Measurements from ENCODE around the gene RPS29. TPM values are rescaled to one million over a fixed set of nuclear protein-coding genes. Genes with fewer than 3 reads are reported as not detected.
"Not testable (repeated sequence)": the region's sequence is repeated elsewhere in the genome, so short reads cannot be mapped to it uniquely, and the experiment has no call there.

Gene RPS29
- total RNA-seq, 1 donor from 2014 or later = 1,860 TPM

DNA sequence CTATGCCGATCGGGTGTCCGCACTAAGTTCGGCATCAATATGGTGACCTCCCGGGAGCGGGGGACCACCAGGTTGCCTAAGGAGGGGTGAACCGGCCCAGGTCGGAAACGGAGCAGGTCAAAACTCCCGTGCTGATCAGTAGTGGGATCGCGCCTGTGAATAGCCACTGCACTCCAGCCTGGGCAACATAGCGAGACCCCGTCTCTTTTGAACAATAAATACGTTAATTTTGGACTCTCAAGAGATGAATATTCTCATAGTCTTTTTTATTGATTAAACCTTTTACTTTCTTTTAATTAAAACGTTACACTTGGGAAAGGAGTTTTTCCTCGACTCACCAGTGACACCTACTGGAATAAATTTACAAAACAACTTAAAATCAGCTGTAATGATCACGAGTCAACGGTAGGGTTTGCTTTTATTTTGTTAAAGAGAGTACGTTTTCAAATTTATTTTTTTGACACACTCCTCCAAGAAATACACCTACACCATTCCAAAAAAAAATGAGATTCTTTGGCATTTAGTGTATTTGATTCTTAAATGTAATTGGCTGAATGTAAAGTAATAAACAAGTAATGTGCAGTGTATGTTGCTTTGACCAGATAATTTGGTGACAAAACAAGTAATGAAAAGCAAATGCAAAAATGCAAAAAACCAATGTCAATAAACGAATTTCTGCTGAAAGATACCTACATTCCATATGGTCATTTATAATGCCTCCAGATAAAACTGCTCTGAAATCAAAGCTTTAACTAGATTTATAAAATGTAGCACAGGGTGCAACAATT lies 687 bp upstream of the RPS29 start:
- DNase-seq (ENCODE audit: low spot score) = no peak
- H3K9me3 Mint-ChIP-seq = no peaks in the 10 kb centered on the region
- H3K4me3 Mint-ChIP-seq = peak overlapping the region; percentile 93
- peaks cover 44% of the 10 kb centered on the region for H3K36me3 Mint-ChIP-seq (ENCODE audit: low read depth)
- H3K27ac Mint-ChIP-seq = peak overlapping the region; percentile 99
- H3K27me3 Mint-ChIP-seq (ENCODE audit: insufficient read depth) = peaks cover 3% of the 10 kb centered on the region
- peaks cover 37% of the 10 kb centered on the region for H3K4me1 Mint-ChIP-seq (ENCODE audit: low read depth)
- intact Hi-C loops (cut with micrococcal nuclease) = loop anchor here (1.0 to 10.0 kb wide), 11 partner anchors 11 to 1248 kb away; partner anchors contain the start of genes DMAC2L, L2HGDH, LRR1 and MGAT2

DNA sequence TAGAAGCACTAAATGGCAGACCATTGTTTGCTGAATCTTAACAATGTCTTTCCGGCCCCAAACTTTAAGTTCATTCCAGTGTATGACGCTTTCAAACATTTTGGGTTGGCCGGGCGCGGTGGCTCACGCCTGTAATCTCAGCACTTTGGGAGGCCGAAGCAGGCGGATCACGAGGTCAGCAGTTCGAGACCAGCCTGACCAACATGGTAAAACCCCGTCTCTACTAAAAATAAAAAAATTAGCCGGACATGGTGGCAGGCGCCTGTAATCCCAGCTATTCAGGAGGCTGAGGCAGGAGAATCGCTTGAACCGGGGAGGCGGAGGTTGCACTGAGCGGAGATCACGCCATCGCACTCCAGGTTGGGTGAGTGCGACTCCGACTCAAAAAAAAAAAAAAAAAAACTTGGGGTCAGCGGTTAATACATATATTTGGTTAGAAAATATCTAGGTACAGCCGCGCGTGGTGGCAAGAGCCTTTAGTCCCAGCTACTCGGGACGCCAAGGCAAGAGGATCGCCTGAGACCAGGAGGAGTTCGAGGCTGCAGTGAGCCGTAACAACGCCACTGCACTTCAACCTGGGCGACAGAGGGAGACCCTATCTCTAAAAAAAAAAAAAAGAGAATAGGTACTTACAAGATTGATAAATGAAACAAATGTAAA lies 1.1 kb downstream of the RPS29 start:
- DNase-seq (ENCODE audit: low spot score); H3K9me3 Mint-ChIP-seq; H3K27me3 Mint-ChIP-seq (ENCODE audit: insufficient read depth): not testable (repeated sequence)
- Mint-ChIP-seq H3K4me1 (ENCODE audit: low read depth) (peaks cover 51% of the 10 kb centered on the region), H3K36me3 (ENCODE audit: low read depth) (peaks cover 55% of the 10 kb centered on the region), H3K27ac (peak overlapping the region; percentile 99), H3K4me3 (peak overlapping the region; percentile 93)
- intact Hi-C loops (cut with micrococcal nuclease) = loop anchor here (5.0 to 10.0 kb wide), 4 partner anchors 647 to 1250 kb away; partner anchors contain the start of genes DMAC2L, L2HGDH, NIN and SOS2

- Mint-ChIP-seq H3K4me1 (ENCODE audit: low read depth) (peaks cover 61% of the 10 kb centered on the region), H3K27ac (peak overlapping the region; percentile 73), H3K4me3 (peak overlapping the region; percentile 93), H3K36me3 (ENCODE audit: low read depth) (peaks cover 58% of the 10 kb centered on the region), H3K27me3 (ENCODE audit: insufficient read depth) (peaks cover 3% of the 10 kb centered on the region), H3K9me3 (no peaks in the 10 kb centered on the region)
- intact Hi-C loops (cut with micrococcal nuclease) = loop anchor here (10.0 kb wide), 1 partner anchor 1251 kb away; the partner anchor contains the start of gene NIN
- no peak for DNase-seq (ENCODE audit: low spot score)
Observed at GRCh38 chr14:49584058-49584457, 2.1 kb downstream of the RPS29 start.

DNA sequence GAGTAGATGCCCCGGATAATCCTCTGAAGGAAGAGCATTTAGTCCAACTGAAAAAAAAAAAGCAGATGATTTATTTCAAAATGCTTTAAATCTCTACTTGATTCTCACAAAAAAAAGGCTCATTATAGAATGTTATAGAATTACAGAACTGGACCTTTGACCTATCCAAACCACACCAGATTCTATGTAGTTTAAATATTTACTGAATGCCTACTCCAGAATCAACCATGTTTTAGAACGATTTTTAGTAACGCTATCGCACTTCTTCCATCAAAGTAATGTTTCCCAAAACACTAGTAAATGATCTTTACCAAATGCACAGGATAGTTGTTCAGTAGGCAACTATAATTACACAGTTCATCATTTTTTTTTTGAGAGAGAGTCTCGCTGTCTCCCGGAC lies 2.6 kb downstream of the RPS29 start:
- no peak for DNase-seq (ENCODE audit: low spot score)
- H3K9me3 Mint-ChIP-seq = no peaks in the 10 kb centered on the region
- H3K27ac Mint-ChIP-seq = peak overlapping the region; percentile 73
- peaks cover 66% of the 10 kb centered on the region for H3K4me1 Mint-ChIP-seq (ENCODE audit: low read depth)
- intact Hi-C loops (cut with micrococcal nuclease) = loop anchor here (10.0 kb wide), 1 partner anchor 1251 kb away; the partner anchor contains the start of gene NIN
- H3K4me3 Mint-ChIP-seq = peak overlapping the region; percentile 93
- peaks cover 58% of the 10 kb centered on the region for H3K36me3 Mint-ChIP-seq (ENCODE audit: low read depth)
- peaks cover 3% of the 10 kb centered on the region for H3K27me3 Mint-ChIP-seq (ENCODE audit: insufficient read depth)

GRCh38 chr14:49582113-49582977 lies 3.8 kb downstream of the RPS29 start:
- peaks cover 61% of the 10 kb centered on the region for H3K4me1 Mint-ChIP-seq (ENCODE audit: low read depth)
- no peak for DNase-seq (ENCODE audit: low spot score)
- H3K27me3 Mint-ChIP-seq (ENCODE audit: insufficient read depth) = peaks cover 3% of the 10 kb centered on the region
- intact Hi-C loops (cut with micrococcal nuclease) = loop anchor here (10.0 kb wide), 1 partner anchor 1252 kb away; the partner anchor contains the start of gene NIN
- no peaks in the 10 kb centered on the region for H3K9me3 Mint-ChIP-seq
- H3K4me3 Mint-ChIP-seq = peak overlapping the region; percentile 93
- H3K27ac Mint-ChIP-seq = peak overlapping the region; percentile 15
- peaks cover 66% of the 10 kb centered on the region for H3K36me3 Mint-ChIP-seq (ENCODE audit: low read depth)

- Mint-ChIP-seq H3K27ac (peak overlapping the region; percentile 16), H3K4me1 (ENCODE audit: low read depth) (peaks cover 54% of the 10 kb centered on the region), H3K36me3 (ENCODE audit: low read depth) (peaks cover 71% of the 10 kb centered on the region), H3K4me3 (no peak overlapping the region), H3K9me3 (no peaks in the 10 kb centered on the region), H3K27me3 (ENCODE audit: insufficient read depth) (peaks cover 3% of the 10 kb centered on the region)
- DNase-seq (ENCODE audit: low spot score) = no peak
- intact Hi-C loops (cut with micrococcal nuclease) = loop anchor here (10.0 kb wide), 1 partner anchor 1253 kb away; the partner anchor contains the start of gene NIN
Observed at GRCh38 chr14:49581209-49582112, 4.7 kb downstream of the RPS29 start.

- Mint-ChIP-seq H3K27me3 (ENCODE audit: insufficient read depth) (no peaks in the 10 kb centered on the region), H3K4me3 (no peak overlapping the region), H3K27ac (peak overlapping the region; percentile 4), H3K9me3 (no peaks in the 10 kb centered on the region), H3K4me1 (ENCODE audit: low read depth) (peaks cover 50% of the 10 kb centered on the region), H3K36me3 (ENCODE audit: low read depth) (peaks cover 56% of the 10 kb centered on the region)
- DNase-seq (ENCODE audit: low spot score) = no peak
- intact Hi-C loops (cut with micrococcal nuclease) = loop anchor here (10.0 kb wide), 1 partner anchor 1255 kb away; the partner anchor contains the start of gene NIN
Observed at GRCh38 chr14:49579841-49580240, 6.3 kb downstream of the RPS29 start.

DNA sequence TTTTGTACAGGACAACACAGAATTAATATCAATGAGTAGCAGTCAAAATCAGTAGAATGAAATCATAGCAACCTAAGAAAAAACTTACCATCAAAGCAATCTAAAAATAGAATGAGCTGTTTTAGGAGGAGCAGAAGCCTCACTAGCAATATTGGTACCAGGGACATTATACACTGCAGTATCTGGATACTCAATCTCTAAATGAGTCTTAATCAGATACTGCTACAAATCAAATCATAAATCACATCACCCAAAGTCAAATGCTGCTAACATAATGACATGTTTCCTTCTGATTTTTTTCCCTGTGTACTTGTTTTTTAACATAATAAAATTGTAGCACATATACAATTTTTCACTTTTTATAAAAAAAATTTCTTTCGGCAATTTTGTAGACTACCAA lies 8.0 kb downstream of the RPS29 start:
- H3K4me1 Mint-ChIP-seq (ENCODE audit: low read depth) = peaks cover 41% of the 10 kb centered on the region
- H3K27me3 Mint-ChIP-seq (ENCODE audit: insufficient read depth) = no peaks in the 10 kb centered on the region
- no peak overlapping the region for H3K27ac Mint-ChIP-seq
- peaks cover 54% of the 10 kb centered on the region for H3K36me3 Mint-ChIP-seq (ENCODE audit: low read depth)
- no peaks in the 10 kb centered on the region for H3K9me3 Mint-ChIP-seq
- DNase-seq (ENCODE audit: low spot score) = no peak
- intact Hi-C loops (cut with micrococcal nuclease) = no loop called here
- H3K4me3 Mint-ChIP-seq = no peak overlapping the region

DNA sequence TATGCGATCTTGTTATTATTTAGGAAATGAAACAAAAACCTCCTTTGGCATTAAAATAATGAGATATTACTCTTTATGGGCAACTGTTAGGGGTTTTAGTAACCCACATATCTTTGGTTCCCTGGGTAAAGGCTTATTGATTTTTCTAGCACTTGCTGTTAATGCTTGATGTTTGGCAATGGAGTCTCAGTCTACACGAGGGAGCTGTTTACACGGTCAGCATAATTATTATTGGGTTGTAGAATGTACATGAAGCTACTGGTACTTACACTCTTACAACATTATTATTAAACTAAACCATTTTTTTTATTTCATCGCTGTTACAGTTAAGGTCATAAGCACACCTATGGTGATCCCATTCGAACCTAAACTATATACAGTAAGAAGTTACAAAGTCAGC lies 12.1 kb downstream of the RPS29 start:
- H3K36me3 Mint-ChIP-seq (ENCODE audit: low read depth) = peaks cover 37% of the 10 kb centered on the region
- no peaks in the 10 kb centered on the region for H3K27me3 Mint-ChIP-seq (ENCODE audit: insufficient read depth)
- peaks cover 4% of the 10 kb centered on the region for H3K4me1 Mint-ChIP-seq (ENCODE audit: low read depth)
- no peak for DNase-seq (ENCODE audit: low spot score)
- intact Hi-C loops (cut with micrococcal nuclease) = no loop called here
- H3K4me3 Mint-ChIP-seq = no peak overlapping the region
- no peak overlapping the region for H3K27ac Mint-ChIP-seq
- H3K9me3 Mint-ChIP-seq = no peaks in the 10 kb centered on the region

GRCh38 chr14:49569281-49569680 lies 16.9 kb downstream of the RPS29 start:
- Mint-ChIP-seq H3K9me3 (no peaks in the 10 kb centered on the region), H3K27me3 (ENCODE audit: insufficient read depth) (no peaks in the 10 kb centered on the region), H3K36me3 (ENCODE audit: low read depth) (peaks cover 18% of the 10 kb centered on the region), H3K4me1 (ENCODE audit: low read depth) (no peaks in the 10 kb centered on the region), H3K4me3 (no peak overlapping the region), H3K27ac (no peak overlapping the region)
- DNase-seq (ENCODE audit: low spot score) = no peak
- intact Hi-C loops (cut with micrococcal nuclease) = no loop called here

DNA sequence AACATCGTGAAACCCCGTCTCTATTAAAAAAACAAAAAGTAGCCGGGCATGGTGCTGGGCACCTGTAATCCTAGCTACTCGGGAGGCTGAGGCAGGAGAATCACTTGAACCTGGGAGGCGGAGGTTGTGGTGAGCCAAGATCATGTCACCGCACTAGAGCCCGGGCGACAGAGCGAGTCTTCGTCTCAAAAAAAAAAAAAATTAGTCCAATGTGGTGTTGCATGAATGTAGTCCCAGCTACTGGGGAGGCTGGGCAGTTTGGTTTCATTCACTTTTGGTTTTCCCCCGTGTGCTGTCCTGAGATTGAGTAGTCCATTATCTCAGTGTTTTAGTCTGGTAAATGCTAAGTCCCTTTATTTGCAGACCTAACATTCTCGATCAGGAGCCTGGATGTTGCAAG lies 19.5 kb downstream of the RPS29 start:
- H3K4me3 Mint-ChIP-seq = no peak overlapping the region
- no peak for DNase-seq (ENCODE audit: low spot score)
- peaks cover 4% of the 10 kb centered on the region for H3K9me3 Mint-ChIP-seq
- peaks cover 1% of the 10 kb centered on the region for H3K27me3 Mint-ChIP-seq (ENCODE audit: insufficient read depth)
- no peaks in the 10 kb centered on the region for H3K4me1 Mint-ChIP-seq (ENCODE audit: low read depth)
- intact Hi-C loops (cut with micrococcal nuclease) = no loop called here
- peaks cover 5% of the 10 kb centered on the region for H3K36me3 Mint-ChIP-seq (ENCODE audit: low read depth)
- no peak overlapping the region for H3K27ac Mint-ChIP-seq
